Peyer's patch (tissue), 4 donors: ENCODE measurements around the gene CAMSAP1.

Experiments used
- CTCF ChIP-seq, 6 experiments: fragments of 450-650 bp in 4 of 6; fragments of 200-600 bp in 2 of 6; sonication (generic) in 1 of 6; IDR thresholded peaks; one replicate each; pipeline ENCODE4 v1.5.1; 2017 to 2019; ENCODE audit warnings: antibody characterized with exemption in 6 of 6, mild to moderate bottlenecking in 3 of 6, moderate library complexity in 1 of 6
- POLR2A ChIP-seq, 2 donors: fragments of 450-650 bp; IDR thresholded peaks; one replicate each; pipeline ENCODE4 v1.5.1; 2017; ENCODE audit warnings: antibody characterized with exemption in 2 of 2, mild to moderate bottlenecking in 2 of 2, moderate library complexity in 2 of 2

- TF ChIP-seq CTCF (IDR thresholded peaks at IDR 0.05) = no peak
- no peak for TF ChIP-seq POLR2A (IDR thresholded peaks at IDR 0.05)
Observed at GRCh38 chr9:135775911-135776310, 131.4 kb downstream of the CAMSAP1 start.
